ENCODE data around the gene DLG2. TPM values are rescaled to one million over a fixed set of nuclear protein-coding genes. Genes with fewer than 3 reads are reported as not detected.

DLG2 gene
- total RNA-seq, 1 experiment from 2014 or later = 0.86 TPM

DNA sequence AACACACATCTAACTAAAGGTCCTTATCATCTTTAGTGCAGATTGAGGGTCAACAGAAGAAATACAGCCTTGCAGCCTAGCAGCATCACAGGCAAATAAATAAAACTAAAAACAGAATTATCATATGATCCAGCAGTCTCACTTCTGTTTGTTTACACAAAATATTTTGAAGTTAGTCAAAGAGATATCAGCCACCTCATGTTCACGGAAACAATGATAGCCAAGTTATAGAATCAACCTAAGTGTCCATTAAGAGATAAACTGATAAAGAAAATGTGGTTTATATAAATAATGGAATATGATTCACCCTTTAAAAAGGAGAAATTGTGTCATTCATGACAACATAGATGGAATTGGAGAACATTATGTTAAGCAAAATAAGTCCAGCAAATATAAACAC, 1602.9 kb downstream of the DLG2 start:
- DNase-seq (ENCODE audit: low spot score) = no peak

DNA sequence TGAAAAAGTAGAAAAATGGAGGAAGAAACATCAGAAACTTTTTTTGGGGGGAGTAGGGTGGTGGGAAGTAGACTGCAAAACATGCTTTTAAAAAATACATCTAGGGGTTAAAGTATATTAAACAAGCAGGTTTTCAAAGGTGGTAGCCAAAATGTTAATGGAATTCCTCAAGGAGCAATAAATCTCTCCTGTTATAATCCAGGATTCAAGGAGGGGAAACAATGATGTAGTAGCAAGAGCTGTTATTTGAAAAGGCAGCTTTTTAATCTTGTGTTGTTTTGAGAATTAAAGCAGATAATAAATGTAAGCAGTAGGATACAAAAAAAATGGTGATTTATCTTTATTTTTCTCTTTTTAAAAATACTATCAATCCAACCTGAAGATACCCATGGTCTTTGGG, 1604.4 kb downstream of the DLG2 start:
- no peak for DNase-seq (ENCODE audit: low spot score)

DNA sequence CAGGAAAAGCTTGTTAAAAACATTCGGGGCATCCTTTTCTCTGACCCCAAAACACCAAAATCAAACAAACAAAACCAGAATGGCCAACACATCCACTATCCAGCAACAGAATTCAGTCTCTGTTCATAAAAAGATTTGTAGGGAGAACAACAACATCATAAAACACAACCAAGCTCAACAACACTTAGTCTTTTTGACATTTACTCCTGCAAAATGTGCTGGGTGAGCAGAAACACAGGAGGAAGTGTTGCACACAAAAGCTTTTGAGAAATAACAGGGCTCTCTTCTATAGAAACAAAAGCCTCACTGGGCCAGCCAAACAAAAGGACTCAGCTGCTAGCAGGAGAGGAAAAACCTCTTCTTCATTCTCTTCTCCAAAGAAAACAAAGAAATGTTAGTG, 1604.9 kb downstream of the DLG2 start:
- DNase-seq (ENCODE audit: low spot score) = no peak

DNA sequence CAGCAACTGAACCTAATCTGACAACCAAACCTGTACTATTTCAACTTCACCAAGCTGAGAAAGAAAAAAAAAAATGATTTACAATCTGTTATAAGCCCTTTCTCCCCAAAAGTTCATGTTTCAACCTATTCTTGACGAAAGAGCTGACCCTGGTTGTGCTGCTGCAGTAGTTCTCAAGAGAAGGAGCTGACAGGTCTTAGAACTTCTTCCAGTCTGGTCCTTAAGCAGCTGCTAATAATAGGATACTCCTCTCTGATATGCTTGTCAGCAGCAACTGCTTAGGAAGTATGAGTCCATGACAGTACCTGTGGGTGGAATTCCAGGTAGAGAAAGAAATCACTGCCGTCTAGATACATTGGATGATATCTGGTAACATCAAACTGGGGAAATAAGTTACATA, 1605.9 kb downstream of the DLG2 start:
- no peak for DNase-seq (ENCODE audit: low spot score)

DNA sequence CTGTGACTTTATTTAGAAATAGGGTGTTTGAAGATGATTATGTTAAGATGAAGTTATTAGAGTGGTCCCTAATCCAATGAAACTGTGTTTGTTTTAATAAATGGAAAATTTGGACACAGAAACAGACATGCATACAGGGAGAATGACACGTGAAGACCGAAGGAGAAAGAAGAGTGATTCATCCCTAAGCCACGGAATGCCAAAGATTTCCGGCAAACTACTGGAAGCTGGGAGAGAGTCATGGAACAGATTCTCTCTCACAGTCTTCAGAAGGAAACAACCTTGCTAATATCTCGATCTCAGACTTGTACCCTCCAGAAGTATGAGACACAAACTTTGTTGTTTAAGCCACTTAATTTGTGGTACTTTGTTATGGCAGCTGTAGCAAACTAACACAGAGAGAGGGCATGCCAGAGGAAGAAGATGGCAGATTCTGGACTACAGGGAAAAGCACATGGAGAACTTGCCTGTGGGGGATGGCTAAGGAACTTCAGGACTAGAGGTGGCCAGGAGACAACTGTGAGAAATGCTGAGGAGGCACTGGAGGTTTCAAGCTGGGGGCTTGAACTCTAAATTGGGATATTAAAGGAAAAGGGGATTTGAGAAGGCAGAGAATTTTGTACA, 1607.5 kb downstream of the DLG2 start:
- DNase-seq (ENCODE audit: low spot score) = no peak

DNA sequence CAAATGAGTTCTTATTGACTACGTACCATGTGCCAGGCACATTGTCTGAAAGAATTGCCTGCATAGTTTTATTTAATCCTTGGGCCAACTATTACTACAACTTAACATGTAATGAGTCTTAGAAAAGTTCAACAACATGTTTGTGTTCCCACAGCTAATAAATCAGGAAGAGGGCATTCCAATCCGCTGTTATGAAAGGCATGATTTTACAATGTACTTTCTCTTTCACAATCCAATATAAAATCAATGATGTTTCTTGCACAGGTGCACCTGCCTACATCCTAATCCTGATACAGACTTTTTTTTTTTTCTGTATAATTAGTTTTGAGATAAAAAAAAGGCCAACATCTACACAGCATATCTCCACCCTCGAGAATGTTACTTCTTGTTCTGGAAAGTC, 1612.6 kb downstream of the DLG2 start:
- DNase-seq (ENCODE audit: low spot score) = no peak

DNA sequence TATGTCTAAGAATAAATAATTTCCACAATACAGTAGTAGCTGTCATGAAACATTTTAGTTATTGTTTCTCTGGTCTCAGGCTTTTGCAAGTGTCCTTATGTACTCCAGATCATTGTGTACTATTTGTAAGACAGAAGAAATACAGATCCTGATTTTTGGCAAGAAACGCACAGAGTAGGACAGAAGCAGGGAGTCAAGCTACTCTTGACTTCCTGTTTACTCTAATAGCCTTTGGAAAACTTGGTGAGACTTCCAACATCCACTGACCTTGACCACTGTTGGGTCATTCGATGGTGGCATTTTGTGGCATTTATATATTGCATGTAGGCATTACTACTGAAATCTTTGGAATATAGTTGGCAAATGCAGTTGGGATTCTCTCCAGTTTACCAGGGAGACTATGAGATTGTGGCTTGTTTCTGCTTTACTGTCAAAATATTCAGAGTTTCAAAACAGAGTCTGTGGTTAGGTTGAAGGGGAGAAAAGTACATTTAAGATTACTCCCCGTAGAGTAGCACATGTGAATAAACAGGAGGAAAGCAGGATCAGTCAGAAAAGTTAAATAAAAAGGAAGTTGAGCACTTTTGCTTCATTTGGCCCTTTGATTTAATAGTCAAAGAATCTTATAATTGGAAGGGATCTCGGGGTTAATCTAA, 1614.8 kb downstream of the DLG2 start:
- DNase-seq (ENCODE audit: low spot score) = no peak

DNA sequence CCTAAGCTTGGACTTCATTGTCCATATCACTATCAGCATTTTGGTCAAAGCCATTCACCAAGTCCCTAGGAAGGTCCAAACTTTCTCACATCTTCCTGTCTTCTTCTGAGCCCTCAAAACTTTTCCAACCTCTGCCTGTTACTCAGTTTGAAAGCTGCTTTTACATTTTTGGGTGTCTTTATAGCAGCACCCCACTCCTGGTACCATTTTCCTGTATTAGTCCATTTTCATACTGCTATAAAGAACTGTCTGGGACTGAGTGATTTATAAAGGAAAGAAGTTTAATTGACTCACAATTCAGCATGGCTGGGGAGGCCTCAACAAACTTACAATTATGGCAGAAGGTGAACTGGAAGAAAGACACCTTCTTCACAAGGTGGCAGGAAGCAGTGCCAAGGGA, 1624.0 kb downstream of the DLG2 start:
- DNase-seq (ENCODE audit: low spot score) = no peak

DNA sequence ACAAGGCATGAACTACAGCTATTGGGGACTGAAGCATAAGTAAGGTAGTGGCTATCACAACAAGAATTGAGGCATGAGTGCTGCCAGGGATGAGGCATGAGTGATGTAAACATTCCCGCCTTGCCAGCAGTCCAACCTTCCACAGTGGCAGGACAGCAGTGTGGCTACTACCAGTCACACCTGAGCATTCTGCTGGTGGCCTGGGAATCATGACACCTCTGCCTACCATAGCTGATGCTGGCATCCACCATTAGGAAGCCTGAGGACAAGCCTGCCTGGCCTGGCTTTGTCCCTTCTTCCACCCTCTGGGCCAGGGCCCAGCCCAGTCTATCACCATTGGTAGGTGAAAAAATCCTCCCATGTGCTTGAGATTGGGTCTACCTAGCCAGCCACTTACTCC, 1628.2 kb downstream of the DLG2 start:
- DNase-seq (ENCODE audit: low spot score) = no peak

DNA sequence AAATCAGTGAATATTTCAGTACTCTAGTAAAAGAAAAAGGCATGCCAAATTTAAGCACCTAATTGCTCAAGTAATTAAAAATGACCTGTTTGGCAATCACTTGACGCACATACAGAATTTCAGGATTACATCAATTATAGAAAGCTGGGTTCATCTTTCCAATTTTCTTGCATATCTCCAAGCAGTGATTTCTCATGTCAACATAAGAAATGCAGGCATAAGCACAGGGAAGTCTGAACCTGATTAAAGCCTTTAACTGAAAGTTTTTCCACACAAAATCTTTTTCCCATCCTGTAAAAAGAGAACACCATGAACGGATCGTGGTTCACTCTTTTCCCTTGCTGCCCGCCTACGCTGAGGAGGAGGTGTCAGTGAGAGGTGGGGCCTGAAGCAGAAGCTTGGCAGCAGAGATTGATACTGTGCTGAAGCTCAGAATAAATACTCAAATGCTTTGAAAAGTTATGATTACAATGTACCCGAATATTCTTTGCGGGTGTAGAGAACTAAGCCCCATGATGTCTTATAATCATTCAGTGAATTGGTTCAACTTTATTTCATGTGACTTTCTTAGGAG, 1636.9 kb downstream of the DLG2 start:
- DNase-seq (ENCODE audit: low spot score) = no peak

DNA sequence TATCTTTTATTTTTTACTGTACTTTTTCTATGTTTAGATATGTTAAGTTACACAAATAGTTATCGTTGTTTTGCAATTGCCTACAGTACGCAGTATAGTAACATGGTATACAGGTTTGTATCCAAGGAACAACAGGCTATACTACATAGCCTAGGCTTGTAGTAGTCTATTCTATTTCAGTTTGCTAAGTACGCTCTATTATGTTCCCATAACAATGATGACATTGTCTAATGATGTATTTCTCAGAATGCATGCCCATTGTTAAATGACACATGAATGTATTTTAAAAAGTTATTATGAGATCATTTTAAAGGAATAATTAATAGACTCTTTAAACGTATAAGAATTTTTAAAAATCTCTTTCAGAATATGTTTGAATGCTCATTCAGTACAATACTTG, 1644.3 kb downstream of the DLG2 start:
- DNase-seq (ENCODE audit: low spot score) = no peak

DNA sequence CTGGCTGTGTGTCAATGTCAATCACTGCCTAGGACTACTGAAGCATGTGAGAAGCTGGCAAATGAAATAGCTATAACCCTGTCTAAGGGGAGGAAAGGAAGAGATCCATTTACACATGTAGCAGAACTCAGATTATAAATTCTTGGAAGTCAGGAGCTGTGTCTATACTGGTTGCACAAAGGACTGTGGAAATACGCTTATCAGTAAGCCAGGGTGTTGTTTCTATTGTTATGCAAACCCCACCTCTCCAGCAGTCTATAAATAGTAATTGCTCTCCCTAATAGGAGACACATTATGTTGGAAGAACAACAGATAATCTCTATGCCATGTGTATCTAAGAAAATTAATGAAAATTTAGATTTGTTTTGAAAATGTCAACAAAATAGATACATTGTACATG, 1647.6 kb downstream of the DLG2 start:
- no peak for DNase-seq (ENCODE audit: low spot score)

DNA sequence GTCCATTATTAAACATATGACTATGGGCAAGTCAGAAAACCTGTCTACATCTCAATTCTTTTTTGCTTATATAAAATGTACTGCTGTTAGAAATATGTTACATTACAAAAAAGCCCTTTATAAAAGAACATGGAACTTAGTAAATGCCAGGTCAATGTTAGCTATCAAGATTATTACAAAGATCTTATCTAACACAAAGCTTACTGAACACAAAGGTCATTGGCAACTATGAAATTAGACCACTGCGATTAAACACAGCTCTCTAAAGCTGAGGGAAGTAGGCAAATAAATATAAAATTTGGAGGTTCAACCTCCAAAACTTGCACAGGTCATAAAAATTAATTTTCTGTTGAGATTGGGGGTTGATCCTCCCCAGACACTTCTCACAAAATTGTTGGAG, 1648.2 kb downstream of the DLG2 start:
- no peak for DNase-seq (ENCODE audit: low spot score)

DNA sequence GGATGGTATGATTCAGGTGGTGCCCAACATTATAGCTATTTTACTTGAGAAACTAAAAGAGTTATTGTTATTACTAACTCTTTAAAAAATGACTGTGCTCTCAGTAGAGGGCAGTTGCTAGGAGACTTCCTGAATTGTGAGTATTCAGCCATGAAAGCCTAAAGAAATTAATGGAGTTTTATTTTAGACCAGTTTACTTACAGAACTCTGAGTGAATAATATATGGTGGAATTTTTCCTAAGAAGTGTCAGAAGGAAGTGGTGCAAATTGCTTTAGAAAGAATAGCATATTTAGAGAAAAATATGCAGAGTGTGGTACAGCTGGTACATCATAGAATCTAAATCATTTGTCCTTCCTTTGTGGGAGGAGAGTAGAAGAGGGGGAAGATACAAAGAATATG, 1651.1 kb downstream of the DLG2 start:
- no peak for DNase-seq (ENCODE audit: low spot score)

DNA sequence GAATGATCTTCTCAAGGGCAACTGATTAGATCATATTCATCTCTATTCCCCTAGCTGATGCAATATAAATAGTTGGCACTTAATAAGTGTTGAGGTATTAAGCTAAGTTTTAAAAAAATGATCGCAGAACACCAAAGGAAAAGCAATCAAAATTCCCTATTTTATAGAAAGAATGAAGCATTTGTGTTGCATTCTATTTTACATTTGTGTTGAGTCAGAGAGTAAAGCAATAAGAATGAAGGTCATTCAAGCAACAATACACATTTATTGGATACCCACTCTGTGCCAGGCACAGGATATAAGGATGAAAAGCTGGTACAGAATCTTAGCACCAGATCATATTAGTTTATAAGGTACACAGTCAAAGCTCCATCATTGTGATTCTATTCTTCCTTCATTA, 1654.6 kb downstream of the DLG2 start:
- no peak for DNase-seq (ENCODE audit: low spot score)

DNA sequence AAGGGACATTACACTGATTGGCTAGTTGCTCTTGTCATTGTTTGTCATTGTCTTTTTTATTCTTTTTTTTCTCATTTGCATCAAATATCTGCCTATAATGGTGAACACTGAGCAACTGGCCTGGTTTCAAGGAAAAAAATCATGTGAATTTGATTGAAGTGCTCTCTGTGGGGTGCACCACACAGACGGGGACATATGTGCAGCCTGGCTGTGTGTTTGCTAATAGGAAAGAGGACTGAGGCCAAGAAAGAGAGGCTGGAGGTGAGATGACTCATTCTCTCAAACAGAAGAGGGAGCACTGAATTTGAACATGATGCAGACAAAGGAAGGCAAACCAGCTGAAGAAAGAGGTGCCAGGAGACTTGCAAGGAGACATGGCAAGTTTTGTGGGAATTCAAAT, 1656.1 kb downstream of the DLG2 start:
- no peak for DNase-seq (ENCODE audit: low spot score)

DNA sequence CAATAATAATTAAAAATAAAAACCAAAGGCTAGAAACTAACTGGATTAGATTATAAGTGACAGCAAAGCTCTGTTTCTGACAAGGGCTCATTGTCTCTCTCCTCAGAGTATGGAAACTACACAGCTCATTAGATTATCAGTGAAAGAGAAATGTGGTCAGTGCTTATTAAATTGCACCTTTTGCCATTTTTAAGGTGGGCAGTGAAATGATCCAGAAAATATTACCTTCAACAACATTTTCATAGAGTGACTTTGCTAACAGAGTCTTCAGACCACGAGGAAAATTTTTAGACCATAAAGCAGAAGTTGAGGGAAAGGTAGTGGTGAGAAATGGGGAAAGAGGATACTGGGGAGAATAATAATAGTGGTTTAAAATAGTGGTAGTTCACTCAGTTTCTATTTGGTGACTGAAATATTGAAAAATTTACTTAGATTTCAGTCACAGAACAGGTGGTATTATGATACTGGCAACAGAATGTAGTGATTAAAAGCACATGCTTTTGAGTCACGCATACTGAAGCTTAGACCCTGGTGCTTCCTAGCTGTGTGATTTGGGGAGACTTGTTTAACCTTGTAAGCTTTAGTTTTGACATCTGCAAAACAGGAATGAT, 1657.0 kb downstream of the DLG2 start:
- no peak for DNase-seq (ENCODE audit: low spot score)

DNA sequence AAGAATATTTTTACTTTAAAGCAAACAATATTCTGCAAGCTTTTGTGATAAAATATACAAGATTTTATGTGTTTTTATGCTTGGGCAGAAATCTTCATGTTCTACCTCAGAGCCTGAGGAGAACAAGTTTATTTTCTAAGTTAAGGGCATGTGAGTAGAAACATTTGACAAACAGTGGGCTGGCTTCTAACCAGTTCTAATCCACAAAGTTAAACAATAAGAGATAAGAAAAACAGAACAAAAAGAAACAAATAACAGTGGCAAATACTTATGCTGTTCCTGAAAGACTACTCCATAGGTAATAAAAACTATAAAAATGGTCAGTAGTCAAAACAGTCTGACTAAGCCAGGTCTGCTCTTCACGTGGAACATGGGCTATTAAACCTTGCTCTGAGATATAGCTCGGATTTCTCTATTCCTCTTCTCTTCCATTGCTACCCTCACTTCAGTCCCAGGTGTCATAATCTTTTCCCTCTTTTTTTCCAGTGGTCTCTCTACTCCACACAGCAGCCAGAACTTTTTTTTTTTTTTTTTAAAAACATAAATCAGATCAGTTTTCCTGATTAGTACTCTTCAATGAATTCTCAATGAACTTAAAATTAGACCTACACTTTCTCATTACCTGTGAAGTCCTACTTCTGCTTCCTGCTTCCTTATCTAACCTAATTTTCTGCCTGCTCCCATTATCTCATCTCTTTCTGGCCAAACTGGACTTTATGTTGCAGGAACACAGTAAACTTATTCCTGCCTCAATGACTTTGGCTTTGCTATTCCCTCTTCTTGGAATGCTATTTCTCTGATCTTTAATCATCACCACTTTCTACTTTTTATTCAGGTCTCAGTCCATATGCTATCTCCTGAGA, 1669.9 kb downstream of the DLG2 start:
- DNase-seq (ENCODE audit: low spot score) = no peak

DNA sequence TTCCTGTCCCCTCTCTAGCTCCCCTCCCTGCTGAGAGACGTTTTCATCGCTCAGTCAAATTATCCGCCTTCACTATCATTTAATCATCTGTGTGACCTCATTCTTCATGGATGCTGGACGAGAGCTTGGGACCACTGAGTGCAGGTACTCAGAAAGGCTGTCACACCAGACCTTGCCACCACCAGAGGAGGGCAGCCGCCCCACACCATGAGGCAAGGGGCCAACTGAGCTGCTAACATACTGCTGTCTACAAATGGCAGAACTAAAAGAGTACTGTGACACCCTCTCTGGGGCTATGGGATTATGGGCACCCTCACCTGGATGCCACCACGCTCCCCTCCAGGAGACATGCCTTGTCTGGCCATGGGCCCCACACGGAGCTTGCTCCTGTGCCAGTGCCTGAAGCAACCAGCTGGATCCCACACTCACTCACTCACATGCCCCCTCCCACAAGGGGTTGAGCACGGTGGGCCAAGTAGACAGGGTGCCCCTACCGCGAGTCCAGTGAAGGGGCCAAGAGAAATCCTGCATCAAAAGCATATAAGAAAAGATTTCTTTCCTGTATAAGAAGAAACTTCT, 1670.9 kb downstream of the DLG2 start:
- DNase-seq (ENCODE audit: low spot score) = no peak

DNA sequence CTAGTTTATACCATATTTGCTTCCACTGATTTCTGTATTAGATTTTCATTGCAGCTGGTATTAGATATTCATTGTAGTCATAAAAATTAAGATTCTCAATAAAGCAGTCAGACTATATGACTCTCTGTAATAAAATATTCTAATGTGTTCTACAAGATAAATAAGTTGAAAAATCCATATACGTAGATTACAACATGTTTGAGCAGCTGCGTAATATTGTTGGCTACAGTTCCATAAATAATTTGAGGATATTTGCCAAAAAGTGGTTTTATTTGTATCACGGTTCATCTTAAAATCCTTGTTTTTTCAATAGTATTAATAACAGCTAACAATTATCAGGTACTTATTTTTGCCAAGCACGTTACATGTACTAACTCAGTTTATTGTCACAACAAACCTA, 1672.4 kb downstream of the DLG2 start:
- no peak for DNase-seq (ENCODE audit: low spot score)

DNA sequence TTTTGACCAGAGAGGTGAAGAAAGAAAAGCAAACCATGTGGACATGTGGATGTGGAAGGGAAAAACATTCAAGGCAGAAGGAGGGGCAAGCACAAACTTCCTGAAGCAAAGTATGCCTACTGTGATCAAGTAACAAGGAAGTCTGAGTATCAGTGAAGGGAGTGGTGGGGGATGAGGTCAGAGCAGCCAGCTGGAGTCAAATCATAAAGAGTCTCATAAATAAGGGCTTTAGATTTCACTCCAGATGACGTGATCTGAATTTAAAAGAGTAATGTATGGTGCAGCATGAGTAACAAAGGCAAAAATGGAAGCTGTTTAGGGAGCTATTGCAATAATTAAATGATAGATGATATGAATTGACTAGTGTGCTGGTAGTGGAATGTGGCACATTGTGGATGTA, 1675.6 kb downstream of the DLG2 start:
- no peak for DNase-seq (ENCODE audit: low spot score)

DNA sequence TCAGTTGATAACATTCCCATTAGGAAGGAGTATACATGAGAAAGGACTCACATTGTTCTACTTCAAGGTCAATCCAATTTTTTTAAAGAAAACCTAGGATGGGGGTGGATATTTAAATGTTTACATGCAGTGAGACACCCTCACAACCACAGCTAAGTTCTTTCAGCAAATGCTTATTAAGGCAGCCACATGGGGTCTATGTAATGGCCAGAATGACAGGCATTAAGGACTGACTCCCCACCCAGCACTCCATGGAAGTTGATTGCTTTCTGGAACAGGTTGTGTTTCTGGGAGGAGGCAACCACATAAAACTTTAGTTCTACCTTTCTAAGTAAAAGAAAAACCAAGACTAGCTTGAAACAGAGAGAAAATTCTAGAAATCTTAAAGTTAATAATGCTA, 1678.9 kb downstream of the DLG2 start:
- DNase-seq (ENCODE audit: low spot score) = no peak
